GM18870 (cell line): ENCODE results near the gene NLRC5.
"Not testable (repeated sequence)": the region's sequence is repeated elsewhere in the genome, so short reads cannot be mapped to it uniquely, and the experiment has no call there.

Source experiments
- ATAC-seq: cut with Tn5 transposase; IDR thresholded peaks from one replicate; pipeline ENCODE4 v1.9.1; 2021; ENCODE audit warnings: moderate library complexity; ENCODE audit not compliant: unreplicated experiment

Gene NLRC5

GRCh38 chr16:56998352-56998751 is 9.0 kb downstream of the NLRC5 start:
- no peak for ATAC-seq

GRCh38 chr16:56998861-56999260 is 9.5 kb downstream of the NLRC5 start:
- no peak for ATAC-seq

- no peak for ATAC-seq
Observed at GRCh38 chr16:56999409-57000270, 10.3 kb downstream of the NLRC5 start.

- no peak for ATAC-seq
Observed at GRCh38 chr16:57000271-57001025, 11.1 kb downstream of the NLRC5 start.

- ATAC-seq = no peak
Observed at GRCh38 chr16:57001026-57001679, 11.8 kb downstream of the NLRC5 start.

GRCh38 chr16:57003439-57004386 is 14.4 kb downstream of the NLRC5 start:
- ATAC-seq = no peak

- ATAC-seq = no peak
Observed at GRCh38 chr16:57004387-57005250, 15.3 kb downstream of the NLRC5 start.

GRCh38 chr16:57005597-57005996 is 16.2 kb downstream of the NLRC5 start:
- ATAC-seq = not testable (repeated sequence)

GRCh38 chr16:57007050-57007449 is 17.7 kb downstream of the NLRC5 start:
- ATAC-seq = no peak

- ATAC-seq = no peak
Observed at GRCh38 chr16:57007530-57007929, 18.2 kb downstream of the NLRC5 start.

GRCh38 chr16:57008440-57008839 is 19.1 kb downstream of the NLRC5 start:
- no peak for ATAC-seq

GRCh38 chr16:57009643-57010170 is 20.4 kb downstream of the NLRC5 start:
- no peak for ATAC-seq

GRCh38 chr16:57012353-57012752 is 23.0 kb downstream of the NLRC5 start:
- no peak for ATAC-seq

GRCh38 chr16:57013229-57013628 is 23.9 kb downstream of the NLRC5 start:
- no peak for ATAC-seq

GRCh38 chr16:57013902-57014301 is 24.5 kb downstream of the NLRC5 start:
- no peak for ATAC-seq

GRCh38 chr16:57016301-57016700 is 26.9 kb downstream of the NLRC5 start:
- ATAC-seq = no peak

GRCh38 chr16:57016831-57017230 is 27.5 kb downstream of the NLRC5 start:
- no peak for ATAC-seq

- ATAC-seq = no peak
Observed at GRCh38 chr16:57017251-57017650, 27.9 kb downstream of the NLRC5 start.

GRCh38 chr16:57019746-57020145 is 30.4 kb downstream of the NLRC5 start:
- no peak for ATAC-seq
